HepG2 (cell line): ENCODE measurements around the gene TEX19. TPM values are rescaled to one million over a fixed set of nuclear protein-coding genes. Genes with fewer than 3 reads are reported as not detected.

ENCODE experiments used
- CAMTA2 ChIP-seq: sonication (generic); formaldehyde crosslinking; IDR thresholded peaks from 2 replicates; pipeline ENCODE4 v1.4.0; 2020; ENCODE audit warnings: mild to moderate bottlenecking, missing genetic modification reagents, borderline replicate concordance
- HBP1 ChIP-seq: IDR thresholded peaks from 2 replicates; pipeline ENCODE4 v1.6.1; 2016; ENCODE audit warnings: low read depth, control low read depth
- HIVEP1 ChIP-seq: sonication (generic); formaldehyde crosslinking; IDR thresholded peaks from 2 replicates; pipeline ENCODE4 v1.4.0; 2020; ENCODE audit warnings: mild to moderate bottlenecking, missing genetic modification reagents
- MBD4 ChIP-seq: IDR thresholded peaks from 2 replicates; pipeline ENCODE4 v1.6.1; 2012; ENCODE audit warnings: low read length, inconsistent platforms, borderline replicate concordance
- MLX ChIP-seq: IDR thresholded peaks from 2 replicates; pipeline ENCODE4 v1.6.1; 2016
- NFE2L1 ChIP-seq: sonication (generic); formaldehyde crosslinking; IDR thresholded peaks from 2 replicates; pipeline ENCODE4 v1.4.0; 2020; ENCODE audit warnings: missing genetic modification reagents, mild to moderate bottlenecking, borderline replicate concordance
- SETDB1 ChIP-seq: sonication (generic); formaldehyde crosslinking; IDR thresholded peaks from 2 replicates; pipeline ENCODE4 v1.5.1; 2020; ENCODE audit warnings: missing genetic modification reagents, mild to moderate bottlenecking, borderline replicate concordance
- SRSF1 ChIP-seq: fragments of 200-400 bp; formaldehyde crosslinking; optimal IDR thresholded peaks from 2 replicates; pipeline ENCODE3; 2017; ENCODE audit warnings: mild to moderate bottlenecking, low read depth, low read length, moderate library complexity
- STAT5B ChIP-seq: sonication (generic); formaldehyde crosslinking; IDR thresholded peaks from 2 replicates; pipeline ENCODE4 v1.4.0; 2020; ENCODE audit warnings: missing genetic modification reagents
- TP53 ChIP-seq: sonication (generic); formaldehyde crosslinking; conservative IDR thresholded peaks from 2 replicates; pipeline ENCODE4 v1.4.0; 2020; ENCODE audit warnings: missing genetic modification reagents
- ZFP36L1 ChIP-seq: sonication (generic); formaldehyde crosslinking; IDR thresholded peaks from 2 replicates; pipeline ENCODE4 v1.8.0; 2022; ENCODE audit warnings: mild to moderate bottlenecking, missing genetic modification reagents, moderate library complexity
- ZFP91 ChIP-seq: sonication (generic); formaldehyde crosslinking; IDR thresholded peaks from 2 replicates; pipeline ENCODE4 v1.9.0; 2022; ENCODE audit warnings: missing genetic modification reagents, mild to moderate bottlenecking, borderline replicate concordance
- ZMYM4 ChIP-seq: sonication (generic); formaldehyde crosslinking; IDR thresholded peaks from 2 replicates; pipeline ENCODE4 v1.8.1; 2023; ENCODE audit warnings: mild to moderate bottlenecking, missing genetic modification reagents
- ZNF230 ChIP-seq: sonication (generic); formaldehyde crosslinking; IDR thresholded peaks from 2 replicates; pipeline ENCODE4 v1.4.0; 2020; ENCODE audit warnings: mild to moderate bottlenecking, missing genetic modification reagents
- ZNF253 ChIP-seq: sonication (generic); formaldehyde crosslinking; IDR thresholded peaks from 2 replicates; pipeline ENCODE4 v1.8.0; 2022; ENCODE audit warnings: mild to moderate bottlenecking, missing genetic modification reagents, borderline replicate concordance
- ZNF280B ChIP-seq: sonication (generic); formaldehyde crosslinking; IDR thresholded peaks from 2 replicates; pipeline ENCODE4 v1.5.0; 2020; ENCODE audit warnings: missing genetic modification reagents, mild to moderate bottlenecking, borderline replicate concordance
- ZNF414 ChIP-seq: sonication (generic); formaldehyde crosslinking; IDR thresholded peaks from 2 replicates; pipeline ENCODE4 v1.5.0; 2020; ENCODE audit warnings: missing genetic modification reagents
- ZNF562 ChIP-seq: sonication (generic); formaldehyde crosslinking; IDR thresholded peaks from 2 replicates; pipeline ENCODE4 v1.8.0; 2022; ENCODE audit warnings: missing genetic modification reagents, borderline replicate concordance
- ZNF770 ChIP-seq: sonication (generic); formaldehyde crosslinking; IDR thresholded peaks from 2 replicates; pipeline ENCODE4 v1.5.0; 2020; ENCODE audit warnings: mild to moderate bottlenecking, missing genetic modification reagents
- ZSCAN12 ChIP-seq: sonication (generic); formaldehyde crosslinking; IDR thresholded peaks from 2 replicates; pipeline ENCODE4 v1.9.0; 2021; ENCODE audit warnings: mild to moderate bottlenecking, missing genetic modification reagents
- ZSCAN22 ChIP-seq: sonication (generic); formaldehyde crosslinking; IDR thresholded peaks from 2 replicates; pipeline ENCODE4 v1.4.0; 2020; ENCODE audit warnings: mild to moderate bottlenecking, missing genetic modification reagents
- polyA plus RNA-seq, 8 experiments: library from polyadenylated mRNA; depleted of rRNA in 3 of 8; stranded (reverse) in 7 of 8; unstranded in 1 of 8; fragments of >200 nt; fragmentation: Illumina TruSeq in 4 of 8; extraction: Trizol in 4 of 8; gene quantifications; 2 replicates each; pipeline versions ENCODE4 v1.2.1 to v1.2.3, GENCODE V29; 2011 to 2016; ENCODE audit warnings: low read depth in 4 of 8, missing spikeins in 1 of 8, mixed read lengths in 1 of 8; ENCODE audit not compliant: insufficient read depth in 1 of 8
- total RNA-seq, 5 experiments: library from RNA; depleted of rRNA; stranded (reverse); fragments of >200 nt; fragmentation: Illumina TruSeq; extraction: Trizol; gene quantifications; 2 replicates each; pipeline ENCODE4 v1.2.3, GENCODE V29; 2016; ENCODE audit warnings: low read depth in 1 of 5

Gene TEX19
- total and polyA plus RNA-seq, 2 of the 13 experiments (the other 11 are each of a cell fraction or from before 2014, with no cell fraction given) = 1.3 to 6.0 TPM

- TF ChIP-seq ZNF280B (no peak), ZNF253 (CRISPR knock-in tag) (no peak), CAMTA2 (CRISPR knock-in tag) (no peak), ZNF230 (CRISPR knock-in tag) (no peak), ZSCAN12 (no peak), HIVEP1 (no peak; the same call in 1 of the 2 replicates), STAT5B (CRISPR knock-in tag) (no peak), MLX (CRISPR knock-in tag) (no peak), ZNF770 (CRISPR knock-in tag) (no peak), MBD4 (no peak), ZNF562 (CRISPR knock-in tag) (no peak), TP53 (0 out of 2 replicates have a peak, but pooled peaks have one; percentile 57), ZNF414 (no peak; the same call in 1 of the 2 replicates), SRSF1 (no peak), HBP1 (CRISPR knock-in tag) (peak; percentile 60; the same call in 1 of the 2 replicates), NFE2L1 (CRISPR knock-in tag) (no peak), ZFP91 (CRISPR knock-in tag) (peak; percentile 80; the same call in 1 of the 2 replicates), ZFP36L1 (no peak), ZSCAN22 (CRISPR knock-in tag) (no peak), ZMYM4 (CRISPR knock-in tag) (no peak), SETDB1 (CRISPR knock-in tag) (no peak)
Measured at GRCh38 chr17:82388223-82388921, 29.3 kb downstream of the TEX19 start (continued).
